ENCODE measurements around the gene KRTAP5-5.

- TF ChIP-seq POLR2A (IDR thresholded peaks at IDR 0.05) (no peak), CTCF (IDR thresholded peaks at IDR 0.05) (no peak)
Observed at GRCh38 chr11:1631066-1631568, 1.5 kb downstream of the KRTAP5-5 start.

Measured in sigmoid colon (tissue), 3 donors.